CD4-positive, alpha-beta memory T cell (primary cell): ENCODE data around the gene CD28. TPM values are rescaled to one million over a fixed set of nuclear protein-coding genes. Genes with fewer than 3 reads are reported as not detected.

Experiments
- CTCF ChIA-PET: fragments of 350-600 bp; sonication (Branson Sonifier 250); formaldehyde crosslinking; loops from one replicate; lab custom pipeline; 2021; ENCODE audit warnings: inconsistent platforms; ENCODE audit not compliant: partially characterized antibody; lab: Charles Lee
- POLR2A ChIA-PET: fragments of 350-600 bp; sonication (Branson Sonifier 250); formaldehyde crosslinking; loops from one replicate; lab custom pipeline; 2021; ENCODE audit not compliant: partially characterized antibody; lab: Charles Lee
- DNase-seq, 5 donors: peaks; one replicate each; pipeline versions ENCODE4 v3.0.0 to v3.0.0-alpha.2; 2020 to 2022; ENCODE audit warnings: mixed read lengths in 1 of 5
- H3K27ac ChIP-seq: one replicate; pipeline ENCODE4 v1.7.0; 2013; ENCODE audit warnings: low read depth, low read length
- H3K27me3 ChIP-seq: 2 replicates; pipeline ENCODE4 v1.7.0; 2013; ENCODE audit warnings: mild to moderate bottlenecking, low read length, moderate library complexity; ENCODE audit not compliant: insufficient read depth
- H3K36me3 ChIP-seq: 2 replicates; pipeline ENCODE4 v1.7.0; 2013; ENCODE audit warnings: mild to moderate bottlenecking, low read length, moderate library complexity; ENCODE audit not compliant: insufficient read depth
- H3K4me1 ChIP-seq: 2 replicates; pipeline ENCODE4 v1.7.0; 2013; ENCODE audit warnings: mild to moderate bottlenecking, low read length, moderate library complexity; ENCODE audit not compliant: insufficient read depth
- H3K4me3 ChIP-seq, 2 donors: one replicate each; pipeline ENCODE4 v1.7.0; 2013; ENCODE audit warnings: low read length in 2 of 2, mild to moderate bottlenecking in 1 of 2
- H3K9me3 ChIP-seq, 2 donors: one replicate each; pipeline ENCODE4 v1.7.0; 2013; ENCODE audit warnings: low read length in 2 of 2, control low read depth in 1 of 2; ENCODE audit not compliant: control insufficient read depth in 1 of 2
- H3K27ac Mint-ChIP-seq, 7 donors: one replicate each; pipeline ENCODE4 v1.8.0; 2020 to 2021; ENCODE audit warnings: mixed read lengths in 7 of 7, mild to moderate bottlenecking in 6 of 7, inconsistent platforms in 3 of 7, moderate library complexity in 3 of 7
- H3K27me3 Mint-ChIP-seq, 2 donors: one replicate each; pipeline ENCODE4 v1.8.0; 2020 to 2021; ENCODE audit warnings: mixed read lengths in 2 of 2
- H3K36me3 Mint-ChIP-seq, 2 donors: one replicate each; pipeline ENCODE4 v1.8.0; 2020 to 2021; ENCODE audit warnings: mixed read lengths in 2 of 2, inconsistent platforms in 1 of 2, mild to moderate bottlenecking in 1 of 2
- H3K4me1 Mint-ChIP-seq, 4 donors: one replicate each; pipeline ENCODE4 v1.8.0; 2020 to 2021; ENCODE audit warnings: mixed read lengths in 4 of 4, mild to moderate bottlenecking in 1 of 4
- H3K4me3 Mint-ChIP-seq, 8 donors: one replicate each; pipeline ENCODE4 v1.8.0; 2020 to 2021; ENCODE audit warnings: mixed read lengths in 8 of 8, mild to moderate bottlenecking in 7 of 8, moderate library complexity in 6 of 8, inconsistent platforms in 3 of 8
- H3K9me3 Mint-ChIP-seq, 8 donors: one replicate each; pipeline ENCODE4 v1.8.0; 2020 to 2021; ENCODE audit warnings: mixed read lengths in 8 of 8, mild to moderate bottlenecking in 5 of 8, inconsistent platforms in 3 of 8, moderate library complexity in 1 of 8
- intact Hi-C: fragments of 100-400 bp; cut with micrococcal nuclease; formaldehyde crosslinking; loops from one replicate; pipeline ENCODE4 v1.15.1; 2023
- polyA plus RNA-seq, 2 donors: library from polyadenylated mRNA; unstranded; fragments of 300-500 nt; fragmentation: Illumina TruSeq; gene quantifications; one replicate each; pipeline ENCODE4 v1.2.3, GENCODE V29; 2021
- total RNA-seq, 2 experiments: library from RNA; stranded (reverse); gene quantifications; one replicate each; pipeline ENCODE4 v1.2.3, GENCODE V29; 2021

The CD28 gene
- total and polyA plus RNA-seq, 4 experiments from 2014 or later: 80.0 to 222 (median 167) TPM

GRCh38 chr2:203704430-203704829 lies 2.0 kb upstream of the CD28 start:
- peaks cover 30 to 31% of the 10 kb centered on the region in 2 donors for H3K36me3 Mint-ChIP-seq
- Histone ChIP-seq H3K36me3 (no peaks in the 10 kb centered on the region), H3K4me1 (peaks cover 30% of the 10 kb centered on the region), H3K27me3 (no peaks in the 10 kb centered on the region), H3K9me3 (no peaks in the 10 kb centered on the region), H3K4me3 (no peak overlapping the region), H3K27ac (peak overlapping the region; percentile 94)
- intact Hi-C loops: no loop called here
- H3K27ac Mint-ChIP-seq: peak overlapping the region; percentile 93 to 100 (median 99)
- H3K4me1 Mint-ChIP-seq: peaks cover 29 to 55% (median 42%) of the 10 kb centered on the region in 4 donors
- no peaks in the 10 kb centered on the region for H3K27me3 Mint-ChIP-seq
- ChIA-PET POLR2A (interaction anchor here (1.1 to 21.6 kb wide), 9 partner anchors 14 to 465 kb away, joined by 3 to 794 read pairs (median 4); partner anchors contain the start of genes CTLA4 and CYP20A1), CTCF (interaction anchor here (0.9 to 1.6 kb wide), 2 partner anchors 10 to 15 kb away, joined by 3 to 4 read pairs; no protein-coding TSS in a partner anchor)
- peak overlapping the region; percentile 43 to 99 (median 90) for H3K4me3 Mint-ChIP-seq
- peaks cover 0 to 4% (median 2%) of the 10 kb centered on the region in 8 donors for H3K9me3 Mint-ChIP-seq
- DNase-seq: no peak

- H3K27ac ChIP-seq: peak overlapping the region; percentile 94
- POLR2A ChIA-PET: interaction anchor here (1.1 to 21.6 kb wide), 11 partner anchors 13 to 466 kb away, joined by 3 to 794 read pairs (median 4); partner anchors contain the start of genes CTLA4 and CYP20A1
- peak; percentile 63 to 87 (median 67) for DNase-seq
- peak overlapping the region; percentile 10 to 15 for H3K4me3 ChIP-seq
- Mint-ChIP-seq H3K27me3 (no peaks in the 10 kb centered on the region), H3K4me1 (peaks cover 32 to 63% (median 43%) of the 10 kb centered on the region in 4 donors), H3K36me3 (peaks cover 36 to 38% of the 10 kb centered on the region in 2 donors), H3K27ac (peak overlapping the region; percentile 93 to 100 (median 99)), H3K9me3 (peaks cover 0 to 4% (median 2%) of the 10 kb centered on the region in 8 donors), H3K4me3 (peak overlapping the region; percentile 86 to 99 (median 92))
- H3K9me3 ChIP-seq: no peaks in the 10 kb centered on the region
- CTCF ChIA-PET: no interaction called here
- intact Hi-C loops: loop anchor here (5.0 kb wide), 2 partner anchors 162 to 468 kb away; partner anchors contain the start of genes CTLA4 and CYP20A1
- H3K27me3 ChIP-seq: no peaks in the 10 kb centered on the region
- peaks cover 32% of the 10 kb centered on the region for H3K4me1 ChIP-seq
- no peaks in the 10 kb centered on the region for H3K36me3 ChIP-seq
These were observed 1.3 kb upstream of the CD28 start for GRCh38 chr2:203705178-203705577.

- Mint-ChIP-seq H3K27me3 (no peaks in the 10 kb centered on the region), H3K9me3 (peaks cover 0 to 4% (median 0%) of the 10 kb centered on the region in 8 donors), H3K27ac (peak overlapping the region; percentile 93 to 100 (median 99)), H3K36me3 (peaks cover 52 to 60% of the 10 kb centered on the region in 2 donors), H3K4me3 (peak overlapping the region; percentile 86 to 99 (median 92)), H3K4me1 (peaks cover 42 to 75% (median 54%) of the 10 kb centered on the region in 4 donors)
- DNase-seq: peak in 1 of 5 donors; percentile 36
- ChIA-PET POLR2A (interaction anchor here (0.8 to 21.6 kb wide), 16 partner anchors 11 to 1073 kb away, joined by 3 to 794 read pairs (median 5); partner anchors contain the start of genes CTLA4, FAM117B and RAPH1), CTCF (interaction anchor here (0.8 to 4.4 kb wide), 12 partner anchors 10 to 223 kb away, joined by 3 to 34 read pairs (median 4); no protein-coding TSS in a partner anchor)
- Histone ChIP-seq H3K36me3 (peaks cover 16% of the 10 kb centered on the region), H3K4me3 (peak overlapping the region; percentile 78 to 90), H3K27ac (peak overlapping the region; percentile 94), H3K4me1 (peaks cover 56% of the 10 kb centered on the region), H3K9me3 (no peaks in the 10 kb centered on the region), H3K27me3 (no peaks in the 10 kb centered on the region)
- intact Hi-C loops: loop anchor here (2.0 to 5.0 kb wide), 4 partner anchors 107 to 470 kb away; partner anchors contain the start of genes CTLA4, CYP20A1 and RAPH1
These were observed 1.1 kb downstream of the CD28 start for GRCh38 chr2:203707530-203707929.

- Histone ChIP-seq H3K27me3 (no peaks in the 10 kb centered on the region), H3K27ac (peak overlapping the region; percentile 94), H3K4me1 (peaks cover 63% of the 10 kb centered on the region), H3K9me3 (no peaks in the 10 kb centered on the region), H3K4me3 (peak overlapping the region; percentile 78 to 90), H3K36me3 (peaks cover 16% of the 10 kb centered on the region)
- Mint-ChIP-seq H3K27ac (peak overlapping the region; percentile 91 to 100 (median 99)), H3K9me3 (no peaks in the 10 kb centered on the region), H3K27me3 (no peaks in the 10 kb centered on the region), H3K36me3 (peaks cover 53 to 74% of the 10 kb centered on the region in 2 donors), H3K4me3 (peak overlapping the region; percentile 86 to 99 (median 92)), H3K4me1 (peaks cover 52 to 75% (median 60%) of the 10 kb centered on the region in 4 donors)
- no peak for DNase-seq
- POLR2A ChIA-PET: interaction anchor here (0.7 to 21.6 kb wide), 17 partner anchors 10 to 470 kb away, joined by 3 to 794 read pairs (median 5); partner anchors contain the start of genes CTLA4, CYP20A1 and RAPH1
- intact Hi-C loops: loop anchor here (5.0 kb wide), 2 partner anchors 158 to 472 kb away; partner anchors contain the start of genes CTLA4 and CYP20A1
- CTCF ChIA-PET: interaction anchor here (0.7 to 4.4 kb wide), 9 partner anchors 9 to 106 kb away, joined by 3 to 34 read pairs (median 4); no protein-coding TSS in a partner anchor
These were observed 2.5 kb downstream of the CD28 start for GRCh38 chr2:203708846-203709396.

- Histone ChIP-seq H3K4me1 (peaks cover 63% of the 10 kb centered on the region), H3K36me3 (peaks cover 16% of the 10 kb centered on the region), H3K9me3 (no peaks in the 10 kb centered on the region), H3K27ac (peak overlapping the region; percentile 94), H3K4me3 (peak overlapping the region; percentile 78 to 90), H3K27me3 (no peaks in the 10 kb centered on the region)
- Mint-ChIP-seq H3K27ac (peak overlapping the region; percentile 91 to 99 (median 95)), H3K27me3 (no peaks in the 10 kb centered on the region), H3K9me3 (no peaks in the 10 kb centered on the region), H3K4me1 (peaks cover 52 to 75% (median 60%) of the 10 kb centered on the region in 4 donors), H3K36me3 (peaks cover 53 to 76% of the 10 kb centered on the region in 2 donors), H3K4me3 (peak overlapping the region; percentile 86 to 99 (median 92))
- DNase-seq: no peak
- ChIA-PET POLR2A (interaction anchor here (0.7 to 21.6 kb wide), 16 partner anchors 9 to 470 kb away, joined by 3 to 794 read pairs (median 6); partner anchors contain the start of genes CTLA4, CYP20A1 and RAPH1), CTCF (interaction anchor here (1.0 to 4.4 kb wide), 9 partner anchors 8 to 106 kb away, joined by 3 to 34 read pairs (median 6); no protein-coding TSS in a partner anchor)
- intact Hi-C loops: loop anchor here (2.0 to 5.0 kb wide), 3 partner anchors 23 to 472 kb away; partner anchors contain the start of genes CTLA4 and CYP20A1
These were observed 3.1 kb downstream of the CD28 start for GRCh38 chr2:203709416-203710040.

- Histone ChIP-seq H3K27ac (peak overlapping the region; percentile 94), H3K27me3 (no peaks in the 10 kb centered on the region), H3K4me3 (peak overlapping the region; percentile 78 to 90), H3K9me3 (no peaks in the 10 kb centered on the region), H3K4me1 (peaks cover 63% of the 10 kb centered on the region), H3K36me3 (peaks cover 16% of the 10 kb centered on the region)
- Mint-ChIP-seq H3K36me3 (peaks cover 54 to 77% of the 10 kb centered on the region in 2 donors), H3K27me3 (no peaks in the 10 kb centered on the region), H3K9me3 (no peaks in the 10 kb centered on the region), H3K27ac (peak overlapping the region; percentile 91 to 99 (median 95)), H3K4me1 (peaks cover 50 to 75% (median 60%) of the 10 kb centered on the region in 4 donors), H3K4me3 (peak overlapping the region; percentile 86 to 99 (median 92))
- CTCF ChIA-PET: interaction anchor here (1.2 to 4.4 kb wide), 4 partner anchors 8 to 71 kb away, joined by 3 to 33 read pairs (median 5); no protein-coding TSS in a partner anchor
- POLR2A ChIA-PET: interaction anchor here (0.9 to 21.6 kb wide), 10 partner anchors 8 to 176 kb away, joined by 3 to 794 read pairs (median 26); partner anchors contain the start of genes CTLA4 and RAPH1
- no peak for DNase-seq
- intact Hi-C loops: loop anchor here (2.0 kb wide), 1 partner anchor 23 kb away; no protein-coding TSS in a partner anchor
These were observed 3.8 kb downstream of the CD28 start for GRCh38 chr2:203710226-203710625.
